Right lobe of liver (tissue), 4 donors: ENCODE data around the gene ADAMTS16.

Experiments used
- POLR2A ChIP-seq: fragments of 450-650 bp; IDR thresholded peaks from one replicate; pipeline ENCODE4 v1.6.1; 2017; ENCODE audit warnings: antibody characterized with exemption, mild to moderate bottlenecking
- TF ChIP-seq, protein P1 (sequence below), 4 donors: fragments of 200-600 bp in 3 of 4; fragments of 450-650 bp in 1 of 4; IDR thresholded peaks; one replicate each; pipeline versions ENCODE4 v1.5.1 to v1.8.0; 2016 to 2022; ENCODE audit warnings: antibody characterized with exemption in 4 of 4, mild to moderate bottlenecking in 2 of 4
- donor health status: DM: no; HTN: no; CAD: no.
- donor health status: DM: no; HTN: no; CAD: no.
- donor health status: DM: no; HTN: yes; CAD: no.

DNA sequence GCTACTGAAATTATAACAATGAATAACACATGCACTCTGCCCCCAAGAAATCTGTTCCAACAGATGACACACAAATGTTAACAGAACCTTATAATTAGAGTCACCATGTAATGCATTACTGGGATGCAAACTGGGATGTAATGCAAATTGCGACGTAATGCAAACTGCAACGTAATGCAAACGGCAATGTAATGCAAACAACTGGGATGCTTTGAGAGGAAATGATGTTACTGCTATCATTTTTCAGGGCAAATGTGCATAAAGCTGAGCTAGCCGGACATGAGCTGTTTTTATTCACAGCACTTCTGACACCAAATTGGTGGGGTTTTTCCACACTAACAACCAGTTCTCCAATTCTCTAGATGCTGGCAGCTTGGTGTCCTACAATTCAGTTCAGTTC lies 117.2 kb downstream of the ADAMTS16 start:
- TF ChIP-seq POLR2A = no peak
- TF ChIP-seq, protein P1, sequence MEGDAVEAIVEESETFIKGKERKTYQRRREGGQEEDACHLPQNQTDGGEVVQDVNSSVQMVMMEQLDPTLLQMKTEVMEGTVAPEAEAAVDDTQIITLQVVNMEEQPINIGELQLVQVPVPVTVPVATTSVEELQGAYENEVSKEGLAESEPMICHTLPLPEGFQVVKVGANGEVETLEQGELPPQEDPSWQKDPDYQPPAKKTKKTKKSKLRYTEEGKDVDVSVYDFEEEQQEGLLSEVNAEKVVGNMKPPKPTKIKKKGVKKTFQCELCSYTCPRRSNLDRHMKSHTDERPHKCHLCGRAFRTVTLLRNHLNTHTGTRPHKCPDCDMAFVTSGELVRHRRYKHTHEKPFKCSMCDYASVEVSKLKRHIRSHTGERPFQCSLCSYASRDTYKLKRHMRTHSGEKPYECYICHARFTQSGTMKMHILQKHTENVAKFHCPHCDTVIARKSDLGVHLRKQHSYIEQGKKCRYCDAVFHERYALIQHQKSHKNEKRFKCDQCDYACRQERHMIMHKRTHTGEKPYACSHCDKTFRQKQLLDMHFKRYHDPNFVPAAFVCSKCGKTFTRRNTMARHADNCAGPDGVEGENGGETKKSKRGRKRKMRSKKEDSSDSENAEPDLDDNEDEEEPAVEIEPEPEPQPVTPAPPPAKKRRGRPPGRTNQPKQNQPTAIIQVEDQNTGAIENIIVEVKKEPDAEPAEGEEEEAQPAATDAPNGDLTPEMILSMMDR (IDR thresholded peaks at IDR 0.05) = no peak
